HG03064 (cell line): ENCODE results near the gene TAOK1.

Source experiments
- ATAC-seq: cut with Tn5 transposase; IDR thresholded peaks from one replicate; pipeline ENCODE4 v1.9.1; 2021; ENCODE audit warnings: low read depth; ENCODE audit not compliant: unreplicated experiment

Gene TAOK1

GRCh38 chr17:29376667-29377270, 13.4 kb upstream of the TAOK1 start:
- ATAC-seq, result no peak

GRCh38 chr17:29378500-29378899, 11.7 kb upstream of the TAOK1 start:
- no peak for ATAC-seq

GRCh38 chr17:29379084-29379991, 10.8 kb upstream of the TAOK1 start:
- ATAC-seq, result no peak

- no peak for ATAC-seq
These were observed 6.5 kb upstream of the TAOK1 start for GRCh38 chr17:29383686-29384085.

GRCh38 chr17:29384901-29385300, 5.3 kb upstream of the TAOK1 start:
- no peak for ATAC-seq

- no peak for ATAC-seq
These were observed 3.4 kb upstream of the TAOK1 start for GRCh38 chr17:29386760-29387159.

- ATAC-seq, result no peak
These were observed 1.2 kb upstream of the TAOK1 start for GRCh38 chr17:29388937-29389336.

- no peak for ATAC-seq
These were observed 878 bp downstream of the TAOK1 start for GRCh38 chr17:29390851-29391631.

GRCh38 chr17:29393436-29393835, 3.3 kb downstream of the TAOK1 start:
- no peak for ATAC-seq

GRCh38 chr17:29394761-29395160, 4.6 kb downstream of the TAOK1 start:
- no peak for ATAC-seq

GRCh38 chr17:29396066-29396465, 5.9 kb downstream of the TAOK1 start:
- no peak for ATAC-seq

- no peak for ATAC-seq
These were observed 9.5 kb downstream of the TAOK1 start for GRCh38 chr17:29399634-29400033.

- ATAC-seq, result no peak
These were observed 10.7 kb downstream of the TAOK1 start for GRCh38 chr17:29400818-29401217.

GRCh38 chr17:29401258-29401657, 11.1 kb downstream of the TAOK1 start:
- ATAC-seq, result no peak

- ATAC-seq, result no peak
These were observed 17.7 kb downstream of the TAOK1 start for GRCh38 chr17:29407856-29408255.

GRCh38 chr17:29409963-29410362, 19.8 kb downstream of the TAOK1 start:
- ATAC-seq, result no peak

- ATAC-seq, result no peak
These were observed 22.8 kb downstream of the TAOK1 start for GRCh38 chr17:29412780-29413565.

- ATAC-seq, result no peak
These were observed 30.0 kb downstream of the TAOK1 start for GRCh38 chr17:29420128-29420527.

- ATAC-seq, result no peak
These were observed 40.1 kb downstream of the TAOK1 start for GRCh38 chr17:29430275-29430674.

- ATAC-seq, result no peak
These were observed 43.4 kb downstream of the TAOK1 start for GRCh38 chr17:29433541-29433940.
